NCI-H526 treated with DMSO at 0.1 percent for 48 hours (cell line): ENCODE data around the gene CDC25B.

ENCODE experiments used
- DNase-seq: peaks from one replicate; lab custom pipeline; 2025; lab: John Stamatoyannopoulos, UW

CDC25B gene

GRCh38 chr20:3795511-3796468 is at the start of gene CDC25B:
Gene CDC25B, plus strand, starts transcription at chr20:3796310. Its CDS starts 222 bp downstream, at chr20:3796532.
- DNase-seq = peak; percentile 95

- no peak for DNase-seq
Measured at GRCh38 chr20:3747471-3747870, 48.6 kb upstream of the CDC25B start.

- DNase-seq = no peak
Measured at GRCh38 chr20:3748073-3748472, 48.0 kb upstream of the CDC25B start.

- no peak for DNase-seq
Measured at GRCh38 chr20:3749087-3749688, 46.9 kb upstream of the CDC25B start.

GRCh38 chr20:3749689-3750531 is 46.2 kb upstream of the CDC25B start:
- peak; percentile 47 for DNase-seq

- DNase-seq = no peak
Measured at GRCh38 chr20:3751305-3751674, 44.8 kb upstream of the CDC25B start.

GRCh38 chr20:3751675-3752385 is 44.3 kb upstream of the CDC25B start:
- DNase-seq = peak; percentile 80

GRCh38 chr20:3752386-3752759 is 43.7 kb upstream of the CDC25B start:
- DNase-seq = no peak

- DNase-seq = peak; percentile 63
Measured at GRCh38 chr20:3753098-3753497, 43.0 kb upstream of the CDC25B start.

GRCh38 chr20:3753501-3754275 is 42.4 kb upstream of the CDC25B start:
- DNase-seq = no peak

- DNase-seq = no peak
Measured at GRCh38 chr20:3754276-3754630, 41.9 kb upstream of the CDC25B start.

GRCh38 chr20:3755269-3755668 is 40.8 kb upstream of the CDC25B start:
- no peak for DNase-seq

- DNase-seq = no peak
Measured at GRCh38 chr20:3755814-3756480, 40.2 kb upstream of the CDC25B start.

- no peak for DNase-seq
Measured at GRCh38 chr20:3757268-3757667, 38.8 kb upstream of the CDC25B start.

- no peak for DNase-seq
Measured at GRCh38 chr20:3758566-3758965, 37.5 kb upstream of the CDC25B start.

- no peak for DNase-seq
Measured at GRCh38 chr20:3759316-3759823, 36.7 kb upstream of the CDC25B start.

- no peak for DNase-seq
Measured at GRCh38 chr20:3759884-3760283, 36.2 kb upstream of the CDC25B start.

- DNase-seq = no peak
Measured at GRCh38 chr20:3760655-3761348, 35.3 kb upstream of the CDC25B start.

GRCh38 chr20:3763671-3764601 is 32.2 kb upstream of the CDC25B start:
- DNase-seq = no peak
